Lower leg skin (tissue), 4 donors: ENCODE results near the gene AGO1. TPM values are rescaled to one million over a fixed set of nuclear protein-coding genes. Genes with fewer than 3 reads are reported as not detected.

Experiments
- DNase-seq, 2 donors: peaks; one replicate each; pipeline ENCODE4 v3.0.0-alpha.2; 2019; ENCODE audit warnings: low spot score in 2 of 2
- H3K4me3 ChIP-seq: fragments of 200-600 bp; sonication (generic); 2 replicates; pipeline ENCODE4 v1.5.1; 2017; ENCODE audit warnings: mild to moderate bottlenecking, low read depth; ENCODE audit not compliant: poor library complexity, severe bottlenecking
- POLR2A ChIP-seq, 2 donors: fragments of 450-650 bp; IDR thresholded peaks; one replicate each; pipeline ENCODE4 v1.6.1; 2016 to 2017; ENCODE audit warnings: antibody characterized with exemption in 2 of 2, mild to moderate bottlenecking in 1 of 2, moderate library complexity in 1 of 2
- WGBS, 2 donors: methylation state at CpG; one replicate each; pipeline ENCODE4 v1.1.5; 2018; 5-methylcytosine and 5-hydroxymethylcytosine counted together
- intact Hi-C: fragments of 100-400 bp; cut with DNase I; formaldehyde crosslinking; loops from one replicate; pipeline ENCODE4 v1.15.0; 2023; ENCODE audit warnings: low total_unique reads
- total RNA-seq, 4 donors: library from RNA; depleted of rRNA; stranded (reverse); fragments of >200 nt; gene quantifications; one replicate each; pipeline ENCODE4 v1.1.0, GENCODE V29; 2016
- TF ChIP-seq, protein P1 (sequence below), 3 donors: fragments of 450-650 bp; IDR thresholded peaks; one replicate each; pipeline ENCODE4 v1.5.1; 2016; ENCODE audit warnings: antibody characterized with exemption in 3 of 3, mild to moderate bottlenecking in 3 of 3, moderate library complexity in 2 of 3

Gene AGO1
- total RNA-seq: 10 to 100 TPM; 18.2 to 29.5 (median 22.5) TPM

DNA sequence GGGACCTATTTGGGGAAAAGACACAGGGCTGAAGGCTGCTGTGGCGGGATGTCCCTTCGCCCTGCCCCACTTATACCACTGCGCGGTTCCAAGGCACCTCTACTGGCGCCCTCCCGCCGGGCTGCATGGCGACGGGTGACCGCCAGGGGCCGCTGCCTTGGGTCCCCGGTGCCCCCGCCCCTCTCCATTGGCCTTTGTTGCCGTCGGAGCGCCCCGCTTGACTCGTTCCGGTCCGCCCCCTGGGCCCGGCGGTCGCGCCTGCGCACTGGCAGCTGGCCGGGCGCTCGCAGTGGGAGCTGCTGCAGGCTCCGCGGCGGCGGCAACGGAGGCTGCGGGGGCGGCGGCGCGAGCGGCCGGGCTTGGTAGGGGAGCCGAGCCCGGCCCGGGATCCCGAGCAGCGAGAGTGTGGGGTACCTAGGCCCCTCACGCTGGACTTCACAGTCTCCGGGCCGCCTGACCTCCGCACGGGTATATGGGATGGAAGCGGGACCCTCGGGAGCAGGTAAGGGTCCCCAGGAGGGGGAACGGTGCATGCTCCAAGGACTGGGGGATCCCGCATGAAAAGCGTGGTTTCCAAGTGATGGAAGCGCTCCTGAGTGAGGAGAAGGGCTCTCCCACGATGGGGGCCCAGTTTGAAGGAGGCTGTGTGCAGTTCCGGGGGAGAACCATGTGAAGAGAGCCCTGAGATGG, at the start of gene AGO1:
TSS of gene AGO1 (plus strand) at position 265 of the 690 bp plus-strand sequence. CDS start at position 478, 213 bp downstream.
- intact Hi-C loops: no loop called here
- DNase-seq: peak; percentile 88 to 98
- TF ChIP-seq, protein P1, sequence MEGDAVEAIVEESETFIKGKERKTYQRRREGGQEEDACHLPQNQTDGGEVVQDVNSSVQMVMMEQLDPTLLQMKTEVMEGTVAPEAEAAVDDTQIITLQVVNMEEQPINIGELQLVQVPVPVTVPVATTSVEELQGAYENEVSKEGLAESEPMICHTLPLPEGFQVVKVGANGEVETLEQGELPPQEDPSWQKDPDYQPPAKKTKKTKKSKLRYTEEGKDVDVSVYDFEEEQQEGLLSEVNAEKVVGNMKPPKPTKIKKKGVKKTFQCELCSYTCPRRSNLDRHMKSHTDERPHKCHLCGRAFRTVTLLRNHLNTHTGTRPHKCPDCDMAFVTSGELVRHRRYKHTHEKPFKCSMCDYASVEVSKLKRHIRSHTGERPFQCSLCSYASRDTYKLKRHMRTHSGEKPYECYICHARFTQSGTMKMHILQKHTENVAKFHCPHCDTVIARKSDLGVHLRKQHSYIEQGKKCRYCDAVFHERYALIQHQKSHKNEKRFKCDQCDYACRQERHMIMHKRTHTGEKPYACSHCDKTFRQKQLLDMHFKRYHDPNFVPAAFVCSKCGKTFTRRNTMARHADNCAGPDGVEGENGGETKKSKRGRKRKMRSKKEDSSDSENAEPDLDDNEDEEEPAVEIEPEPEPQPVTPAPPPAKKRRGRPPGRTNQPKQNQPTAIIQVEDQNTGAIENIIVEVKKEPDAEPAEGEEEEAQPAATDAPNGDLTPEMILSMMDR (IDR thresholded peaks at IDR 0.05): peak in 1 of 3 donors; percentile 71
- no peak for TF ChIP-seq POLR2A (IDR thresholded peaks at IDR 0.05)
- WGBS, 2 donors: 0 to 1% methylated on average over 37 to 57 of the region's 58 CpGs
- peak within 1 kb of the TSS; percentile 99 for H3K4me3 ChIP-seq

DNA sequence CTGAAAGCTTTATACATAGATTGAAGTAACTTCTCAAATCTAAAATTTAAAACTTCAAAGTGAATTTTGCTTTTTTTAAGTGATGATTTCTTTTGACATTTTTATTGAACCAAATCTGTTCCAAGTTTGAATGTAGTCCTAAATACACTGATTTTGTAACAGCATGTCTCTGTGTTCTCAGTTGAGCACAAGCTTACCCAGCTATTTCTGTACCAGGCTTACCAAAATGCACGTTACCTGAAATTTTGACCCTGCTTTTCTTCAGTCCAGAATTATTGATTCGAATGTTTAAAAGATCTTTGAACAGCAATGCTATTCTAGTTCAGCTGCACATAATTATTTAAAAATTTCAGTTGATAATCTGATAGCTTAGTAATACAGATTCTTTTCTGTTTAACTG, 49.6 kb upstream of the AGO1 start:
- WGBS, 2 donors: 83 to 88% methylated on average over 2 of the region's 2 CpGs
- no peak for DNase-seq
- TF ChIP-seq, protein P1 (IDR thresholded peaks at IDR 0.05): no peak
- no peak for TF ChIP-seq POLR2A (IDR thresholded peaks at IDR 0.05)
- intact Hi-C loops: no loop called here
- H3K4me3 ChIP-seq: no peak overlapping the region

GRCh38 chr1:35834218-35834617, 48.8 kb upstream of the AGO1 start:
- TF ChIP-seq, protein P1 (IDR thresholded peaks at IDR 0.05): no peak
- no peak for TF ChIP-seq POLR2A (IDR thresholded peaks at IDR 0.05)
- WGBS, 2 donors: 85 to 90% methylated on average over 2 of the region's 2 CpGs
- intact Hi-C loops: no loop called here
- DNase-seq: no peak
- no peak overlapping the region for H3K4me3 ChIP-seq

DNA sequence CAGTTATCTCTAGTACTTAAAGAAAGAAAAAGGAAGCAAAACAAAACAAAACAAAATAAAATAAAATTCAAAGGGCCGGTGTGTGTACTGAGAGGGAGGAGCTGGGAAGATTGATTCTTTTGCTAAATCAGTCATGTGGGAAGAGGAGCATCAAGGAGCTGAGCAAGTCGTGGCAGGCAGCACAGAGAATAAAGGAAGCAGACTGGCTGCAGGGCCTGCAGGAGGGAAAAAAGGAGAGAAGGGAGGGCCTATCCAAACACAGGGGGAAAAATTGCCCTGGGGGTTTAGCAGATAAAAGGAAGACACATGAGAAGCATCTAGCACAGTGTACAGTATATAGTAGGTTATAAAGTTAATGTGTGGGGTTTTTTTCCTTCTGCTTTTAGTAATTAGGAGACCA, 47.6 kb upstream of the AGO1 start:
- DNase-seq: no peak
- intact Hi-C loops: no loop called here
- no peak overlapping the region for H3K4me3 ChIP-seq
- 29 to 50% methylated on average over 2 of the region's 2 CpGs for WGBS, 2 donors
- no peak for TF ChIP-seq POLR2A (IDR thresholded peaks at IDR 0.05)
- TF ChIP-seq, protein P1 (IDR thresholded peaks at IDR 0.05): no peak

GRCh38 chr1:35836734-35837133, 46.3 kb upstream of the AGO1 start:
- WGBS, 2 donors: 97 to 100% methylated on average over 1 of the region's 1 CpG
- no peak for DNase-seq
- TF ChIP-seq, protein P1 (IDR thresholded peaks at IDR 0.05): no peak
- no peak for TF ChIP-seq POLR2A (IDR thresholded peaks at IDR 0.05)

More at GRCh38 chr1:35836734-35837133, 46.3 kb upstream of the AGO1 start:
- no peak overlapping the region for H3K4me3 ChIP-seq
- intact Hi-C loops: no loop called here
